ENCODE data around the gene ATP1A3. TPM values are rescaled to one million over a fixed set of nuclear protein-coding genes. Genes with fewer than 3 reads are reported as not detected.

ATP1A3 gene
- total and polyA plus RNA-seq, 4 donors = 0.09 to 0.40 (median 0.13) TPM

DNA sequence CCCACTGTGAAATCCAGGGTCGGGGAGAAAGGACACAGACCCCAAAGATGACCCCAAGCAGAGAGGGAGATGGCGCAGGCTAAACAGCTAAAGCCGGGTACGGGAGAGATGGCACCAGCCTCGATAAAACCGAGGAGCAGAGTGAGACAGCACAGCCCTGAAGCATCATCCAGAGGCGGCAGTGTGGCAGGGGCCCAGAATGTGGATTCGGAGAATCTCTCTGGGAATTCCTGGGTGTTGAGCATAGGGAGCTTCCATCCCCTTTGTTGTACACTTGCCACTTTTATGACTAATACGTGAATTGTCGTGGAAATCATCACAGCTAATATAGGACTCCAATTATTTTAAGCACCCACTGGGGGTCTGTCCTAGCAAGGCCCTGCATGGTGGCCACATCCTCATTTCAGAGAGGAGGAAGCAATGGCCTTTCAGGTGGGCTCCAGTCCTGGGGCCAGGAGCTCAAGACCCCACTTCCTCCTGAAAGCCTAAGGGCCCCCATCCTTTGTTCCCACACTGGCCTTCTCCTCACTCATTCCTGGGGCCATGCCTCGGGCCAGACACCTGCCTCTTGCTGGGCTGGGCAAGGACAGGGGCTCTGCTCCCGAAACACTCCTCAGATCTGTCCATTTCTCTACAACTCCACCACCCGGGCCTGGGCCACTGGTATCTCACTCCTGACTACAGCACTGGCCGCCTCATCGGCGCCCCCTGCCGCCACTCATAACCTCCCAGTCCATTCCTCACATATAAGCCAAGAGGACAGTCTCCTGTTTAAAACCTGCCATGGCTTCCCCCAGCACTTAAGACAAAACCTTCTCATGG lies 29.3 kb upstream of the ATP1A3 start:
- Histone ChIP-seq H3K36me3 (ENCODE audit: control insufficient read depth in 4 of 4, insufficient read depth in 4 of 4, low read length in 4 of 4) (no peaks in the 10 kb centered on the region), H3K9me3 (ENCODE audit: control insufficient read depth in 4 of 4, insufficient read depth in 3 of 4, low read length in 3 of 4) (no peaks in the 10 kb centered on the region), H3K27me3 (ENCODE audit: control insufficient read depth in 3 of 3, insufficient read depth in 3 of 3, low read length in 2 of 3) (no peaks in the 10 kb centered on the region), H3K27ac (ENCODE audit: low read depth in 1 of 2, low read length in 1 of 2) (no peak overlapping the region), H3K9ac (ENCODE audit: insufficient read depth in 1 of 2, low read length in 2 of 2) (no peak overlapping the region), H3K4me3 (no peak overlapping the region), H3K4me1 (ENCODE audit: control insufficient read depth in 5 of 5, insufficient read depth in 5 of 5, low read length in 5 of 5) (peaks cover 0 to 14% (median 4%) of the 10 kb centered on the region in 5 donors)
- TF ChIP-seq, protein P1, sequence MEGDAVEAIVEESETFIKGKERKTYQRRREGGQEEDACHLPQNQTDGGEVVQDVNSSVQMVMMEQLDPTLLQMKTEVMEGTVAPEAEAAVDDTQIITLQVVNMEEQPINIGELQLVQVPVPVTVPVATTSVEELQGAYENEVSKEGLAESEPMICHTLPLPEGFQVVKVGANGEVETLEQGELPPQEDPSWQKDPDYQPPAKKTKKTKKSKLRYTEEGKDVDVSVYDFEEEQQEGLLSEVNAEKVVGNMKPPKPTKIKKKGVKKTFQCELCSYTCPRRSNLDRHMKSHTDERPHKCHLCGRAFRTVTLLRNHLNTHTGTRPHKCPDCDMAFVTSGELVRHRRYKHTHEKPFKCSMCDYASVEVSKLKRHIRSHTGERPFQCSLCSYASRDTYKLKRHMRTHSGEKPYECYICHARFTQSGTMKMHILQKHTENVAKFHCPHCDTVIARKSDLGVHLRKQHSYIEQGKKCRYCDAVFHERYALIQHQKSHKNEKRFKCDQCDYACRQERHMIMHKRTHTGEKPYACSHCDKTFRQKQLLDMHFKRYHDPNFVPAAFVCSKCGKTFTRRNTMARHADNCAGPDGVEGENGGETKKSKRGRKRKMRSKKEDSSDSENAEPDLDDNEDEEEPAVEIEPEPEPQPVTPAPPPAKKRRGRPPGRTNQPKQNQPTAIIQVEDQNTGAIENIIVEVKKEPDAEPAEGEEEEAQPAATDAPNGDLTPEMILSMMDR (IDR thresholded peaks at IDR 0.05; ENCODE audit: control extremely low read depth, extremely low read depth) = no peak
- WGBS, 2 donors = 79 to 84% methylated on average over 17 of the region's 17 CpGs
- DNase-seq (no peak), ATAC-seq (ENCODE audit: insufficient read depth, low FRiP score) (no peak)

DNA sequence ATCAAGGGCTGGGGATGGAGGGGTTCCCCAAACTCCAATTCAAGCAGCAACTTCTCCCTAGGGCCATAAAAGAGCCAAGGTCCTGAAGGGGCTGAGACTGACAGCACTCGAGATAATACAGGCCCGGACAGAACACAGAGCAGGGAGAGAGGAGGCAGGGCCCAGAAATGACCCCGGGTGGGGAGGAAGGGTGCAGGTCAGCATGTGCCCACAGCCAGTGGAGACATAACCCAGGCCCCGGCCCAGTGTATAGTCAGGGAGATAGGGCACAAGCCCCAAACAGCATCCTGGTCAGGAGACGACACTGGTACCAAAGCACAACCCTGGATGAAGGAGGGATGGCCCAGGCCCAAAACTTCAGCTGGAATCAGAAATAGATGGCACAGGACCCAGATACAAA lies 28.6 kb upstream of the ATP1A3 start:
- H3K9me3 ChIP-seq (ENCODE audit: control insufficient read depth in 4 of 4, insufficient read depth in 3 of 4, low read length in 3 of 4) = no peaks in the 10 kb centered on the region
- H3K27me3 ChIP-seq (ENCODE audit: control insufficient read depth in 3 of 3, insufficient read depth in 3 of 3, low read length in 2 of 3) = no peaks in the 10 kb centered on the region
- TF ChIP-seq, protein P1 (IDR thresholded peaks at IDR 0.05; ENCODE audit: control extremely low read depth, extremely low read depth) = no peak
- DNase-seq (no peak), ATAC-seq (ENCODE audit: insufficient read depth, low FRiP score) (no peak)
- H3K9ac ChIP-seq (ENCODE audit: insufficient read depth in 1 of 2, low read length in 2 of 2) = no peak overlapping the region
- H3K27ac ChIP-seq (ENCODE audit: low read depth in 1 of 2, low read length in 1 of 2) = no peak overlapping the region
- no peak overlapping the region for H3K4me3 ChIP-seq
- WGBS, 2 donors = 69 to 91% methylated on average over 5 of the region's 5 CpGs
- no peaks in the 10 kb centered on the region for H3K36me3 ChIP-seq (ENCODE audit: control insufficient read depth in 4 of 4, insufficient read depth in 4 of 4, low read length in 4 of 4)
- H3K4me1 ChIP-seq (ENCODE audit: control insufficient read depth in 5 of 5, insufficient read depth in 5 of 5, low read length in 5 of 5) = peaks cover 0 to 14% (median 4%) of the 10 kb centered on the region in 5 donors

DNA sequence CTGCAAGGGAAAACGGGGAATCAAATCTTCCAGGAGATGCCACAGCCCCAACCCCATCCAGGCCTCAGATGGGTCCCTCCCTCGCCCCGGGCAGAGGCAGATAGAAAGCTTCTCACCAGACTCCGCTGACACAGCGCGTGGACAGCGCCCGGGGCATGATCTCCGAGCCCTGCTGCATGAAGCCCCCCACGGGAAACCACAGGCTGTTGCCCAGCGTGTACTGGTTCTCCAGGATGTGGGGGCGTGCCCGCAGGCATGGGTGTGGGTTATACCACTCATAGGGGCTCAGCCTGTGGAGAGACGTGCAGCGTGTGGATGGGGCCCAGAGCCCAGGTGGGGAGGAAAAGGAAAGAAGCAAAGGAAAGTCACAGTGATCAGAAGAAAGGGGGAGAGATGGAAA lies 27.2 kb upstream of the ATP1A3 start:
- ATAC-seq (ENCODE audit: insufficient read depth, low FRiP score) = no peak
- WGBS, 2 donors = 78 to 79% methylated on average over 15 of the region's 15 CpGs

More for the DNA sequence above, 27.2 kb upstream of the ATP1A3 start:
- Histone ChIP-seq H3K27ac (ENCODE audit: low read depth in 1 of 2, low read length in 1 of 2) (no peak overlapping the region), H3K36me3 (ENCODE audit: control insufficient read depth in 4 of 4, insufficient read depth in 4 of 4, low read length in 4 of 4) (no peaks in the 10 kb centered on the region), H3K4me3 (no peak overlapping the region), H3K4me1 (ENCODE audit: control insufficient read depth in 5 of 5, insufficient read depth in 5 of 5, low read length in 5 of 5) (peaks cover 0 to 14% (median 4%) of the 10 kb centered on the region in 5 donors), H3K9me3 (ENCODE audit: control insufficient read depth in 4 of 4, insufficient read depth in 3 of 4, low read length in 3 of 4) (no peaks in the 10 kb centered on the region), H3K27me3 (ENCODE audit: control insufficient read depth in 3 of 3, insufficient read depth in 3 of 3, low read length in 2 of 3) (no peaks in the 10 kb centered on the region), H3K9ac (ENCODE audit: insufficient read depth in 1 of 2, low read length in 2 of 2) (no peak overlapping the region)
- TF ChIP-seq, protein P1 (IDR thresholded peaks at IDR 0.05; ENCODE audit: control extremely low read depth, extremely low read depth) = no peak
- no peak for DNase-seq

Measured in lung (tissue), 12 donors.